Activated T-helper 17 cell treated with anti-CD3 and anti-CD28 coated beads, Interleukin-2, amount 50 U/mL, for 72 hours (primary cell): Measurements from ENCODE around the gene TDRKH. TPM values are rescaled to one million over a fixed set of nuclear protein-coding genes. Genes with fewer than 3 reads are reported as not detected.

ENCODE experiments used
- ATAC-seq: fragments of 150-1000 bp; cut with Tn5 transposase; replicated peaks from 2 replicates; pipeline ENCODE4 v1.10.0; 2021; ENCODE audit warnings: mild to moderate bottlenecking, moderate library complexity
- H3K27ac Mint-ChIP-seq: one replicate; pipeline ENCODE4 v1.8.0; 2022; ENCODE audit warnings: mixed read lengths
- H3K27me3 Mint-ChIP-seq: one replicate; pipeline ENCODE4 v1.8.0; 2022; ENCODE audit warnings: mixed read lengths
- H3K36me3 Mint-ChIP-seq: one replicate; pipeline ENCODE4 v1.8.0; 2022; ENCODE audit warnings: low read depth, mild to moderate bottlenecking, mixed read lengths
- H3K4me1 Mint-ChIP-seq: one replicate; pipeline ENCODE4 v1.8.0; 2022; ENCODE audit warnings: mixed read lengths
- H3K4me3 Mint-ChIP-seq: one replicate; pipeline ENCODE4 v1.8.0; 2022; ENCODE audit warnings: mild to moderate bottlenecking, mixed read lengths
- H3K9me3 Mint-ChIP-seq: one replicate; pipeline ENCODE4 v1.8.0; 2022; ENCODE audit warnings: mixed read lengths
- total RNA-seq, 2 donors: library from RNA; stranded (reverse); gene quantifications; one replicate each; pipeline ENCODE4 v1.2.3, GENCODE V29; 2022

TDRKH gene, protein sequence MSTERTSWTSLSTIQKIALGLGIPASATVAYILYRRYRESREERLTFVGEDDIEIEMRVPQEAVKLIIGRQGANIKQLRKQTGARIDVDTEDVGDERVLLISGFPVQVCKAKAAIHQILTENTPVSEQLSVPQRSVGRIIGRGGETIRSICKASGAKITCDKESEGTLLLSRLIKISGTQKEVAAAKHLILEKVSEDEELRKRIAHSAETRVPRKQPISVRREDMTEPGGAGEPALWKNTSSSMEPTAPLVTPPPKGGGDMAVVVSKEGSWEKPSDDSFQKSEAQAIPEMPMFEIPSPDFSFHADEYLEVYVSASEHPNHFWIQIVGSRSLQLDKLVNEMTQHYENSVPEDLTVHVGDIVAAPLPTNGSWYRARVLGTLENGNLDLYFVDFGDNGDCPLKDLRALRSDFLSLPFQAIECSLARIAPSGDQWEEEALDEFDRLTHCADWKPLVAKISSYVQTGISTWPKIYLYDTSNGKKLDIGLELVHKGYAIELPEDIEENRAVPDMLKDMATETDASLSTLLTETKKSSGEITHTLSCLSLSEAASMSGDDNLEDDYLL
- total RNA-seq = 10 to 100 TPM; 20.3 to 21.8 TPM

DNA sequence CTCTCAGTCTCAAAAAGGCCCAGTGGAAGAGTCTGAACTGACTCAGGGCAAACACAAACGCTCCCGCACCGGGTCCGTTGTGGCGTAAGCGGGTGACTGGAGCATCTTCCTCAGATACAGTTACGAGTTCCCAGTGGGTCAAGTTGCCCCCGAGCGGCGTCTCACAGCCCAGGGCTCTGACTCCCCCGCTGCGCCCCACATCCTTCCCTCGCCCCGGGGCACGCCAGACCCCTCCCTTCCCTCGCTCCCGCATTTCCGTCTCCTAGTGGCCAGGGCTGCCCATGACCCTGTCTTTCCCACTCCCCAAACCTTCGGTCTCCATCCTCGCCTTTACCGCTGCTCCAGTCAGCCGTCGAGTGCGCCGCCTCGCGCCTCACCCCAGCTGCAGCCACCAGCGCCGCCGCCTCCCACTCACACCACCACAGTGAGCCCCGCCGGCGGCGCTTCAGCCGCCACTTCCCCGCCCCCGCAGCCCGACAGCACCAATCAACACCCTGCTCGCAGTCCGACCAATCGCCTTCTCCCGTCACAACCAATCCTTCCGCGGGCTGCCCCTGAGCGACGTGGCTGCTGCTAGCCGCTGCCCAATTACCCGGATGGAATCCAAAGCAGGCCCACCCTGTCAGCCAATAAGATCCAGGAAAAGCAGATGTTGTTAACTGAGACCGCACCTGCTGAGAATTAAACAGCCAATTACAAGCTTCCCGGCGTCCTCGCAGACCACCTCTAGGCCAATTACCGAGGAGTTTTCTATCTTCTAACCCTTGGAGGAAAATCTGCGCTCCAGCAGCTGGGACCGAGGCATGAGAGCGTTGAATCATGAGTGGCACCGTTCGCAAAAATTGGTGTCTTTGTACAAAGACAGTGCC lies at the start of gene TDRKH:
TSS of gene TDRKH (minus strand) at position 430 of the 869 bp plus-strand sequence. CDS start 7,478 bp downstream, outside the sequence.
- Mint-ChIP-seq H3K4me3 (peak within 1 kb of the TSS; percentile 95), H3K4me1 (peaks cover 10% of the 10 kb centered on the region), H3K27me3 (no peaks in the 10 kb centered on the region), H3K9me3 (no peaks in the 10 kb centered on the region), H3K27ac (peak within 1 kb of the TSS; percentile 87), H3K36me3 (peaks cover 4% of the 10 kb centered on the region)
- peak; percentile 98 for ATAC-seq

DNA sequence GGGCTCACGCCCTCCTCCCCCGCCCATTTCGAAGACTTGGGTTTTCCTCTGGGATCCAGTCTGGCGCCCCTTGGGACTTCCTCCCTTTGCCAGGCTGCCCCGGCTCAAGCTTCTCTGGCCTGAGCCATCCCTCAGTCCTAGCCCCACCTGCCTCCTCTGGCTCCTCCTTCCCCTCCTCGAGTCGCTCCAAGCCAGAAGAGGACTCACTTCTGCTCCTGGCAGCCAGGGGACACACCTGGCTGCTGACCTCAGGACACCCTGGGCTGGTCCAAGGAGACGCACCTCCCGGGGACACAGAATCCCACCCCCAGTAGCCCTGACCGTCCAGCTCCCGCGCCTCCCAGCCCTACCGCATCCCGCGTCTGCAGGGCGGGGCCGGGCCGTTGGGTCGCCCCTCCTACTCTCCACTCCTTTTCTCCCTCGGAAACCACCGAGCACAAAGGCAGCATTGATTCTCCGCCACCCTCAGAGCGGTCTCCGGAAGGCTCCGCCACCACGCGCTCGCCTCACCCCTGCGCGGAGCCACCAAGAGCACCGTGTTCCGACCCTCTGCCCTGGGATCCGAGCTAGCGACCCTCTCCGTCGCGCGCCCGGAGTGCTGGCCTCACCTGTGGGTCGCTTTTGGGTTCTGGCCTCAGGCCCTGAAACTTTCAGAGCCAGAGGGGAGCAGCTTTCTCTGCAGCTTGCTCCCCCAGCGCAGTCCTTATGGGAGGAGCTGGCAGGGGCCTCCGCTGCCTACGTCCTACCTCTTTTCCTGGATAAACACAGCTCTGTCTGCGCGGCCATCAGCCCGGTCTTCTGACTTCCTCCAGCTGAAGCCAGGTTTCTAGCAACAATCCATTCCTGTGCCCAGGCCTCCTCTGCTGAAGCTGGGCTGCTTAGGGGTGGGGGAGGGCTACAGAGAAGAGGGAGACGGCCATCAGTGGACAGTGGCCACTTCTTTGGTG lies 49.4 kb upstream of the TDRKH start, which contains the start of gene C2CD4D:
TSS of gene C2CD4D (minus strand) at position 364 of the 947 bp plus-strand sequence. CDS start 831 bp downstream, outside the sequence.
- peak; percentile 74 for ATAC-seq
- H3K27ac Mint-ChIP-seq = peak within 1 kb of the TSS; percentile 94
- H3K4me3 Mint-ChIP-seq = peak within 1 kb of the TSS; percentile 96
- peaks cover 35% of the 10 kb centered on the region for H3K4me1 Mint-ChIP-seq
- H3K36me3 Mint-ChIP-seq = peaks cover 69% of the 10 kb centered on the region
- no peaks in the 10 kb centered on the region for H3K9me3 Mint-ChIP-seq
- H3K27me3 Mint-ChIP-seq = no peaks in the 10 kb centered on the region

DNA sequence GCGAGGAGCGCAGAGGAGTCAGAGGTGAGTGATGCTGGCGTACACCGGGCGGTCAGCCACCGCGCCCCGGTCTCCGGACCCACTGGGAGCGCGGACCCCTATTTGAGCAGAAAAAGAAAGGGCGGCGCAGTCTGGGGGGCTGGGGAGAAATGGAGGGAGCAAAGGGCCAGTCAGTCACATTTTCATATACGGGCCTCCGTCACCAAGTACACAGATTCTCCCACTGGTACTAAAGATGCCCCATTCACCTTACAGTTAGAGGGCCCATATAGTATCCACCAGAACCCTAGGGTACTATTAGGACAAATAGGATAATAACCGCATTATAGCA lies 48.7 kb upstream of the TDRKH start:
- H3K4me1 Mint-ChIP-seq = peaks cover 30% of the 10 kb centered on the region
- ATAC-seq = no peak
- H3K4me3 Mint-ChIP-seq = peak overlapping the region; percentile 96
- no peaks in the 10 kb centered on the region for H3K27me3 Mint-ChIP-seq
- H3K36me3 Mint-ChIP-seq = peaks cover 62% of the 10 kb centered on the region
- H3K27ac Mint-ChIP-seq = peak overlapping the region; percentile 94
- no peaks in the 10 kb centered on the region for H3K9me3 Mint-ChIP-seq

DNA sequence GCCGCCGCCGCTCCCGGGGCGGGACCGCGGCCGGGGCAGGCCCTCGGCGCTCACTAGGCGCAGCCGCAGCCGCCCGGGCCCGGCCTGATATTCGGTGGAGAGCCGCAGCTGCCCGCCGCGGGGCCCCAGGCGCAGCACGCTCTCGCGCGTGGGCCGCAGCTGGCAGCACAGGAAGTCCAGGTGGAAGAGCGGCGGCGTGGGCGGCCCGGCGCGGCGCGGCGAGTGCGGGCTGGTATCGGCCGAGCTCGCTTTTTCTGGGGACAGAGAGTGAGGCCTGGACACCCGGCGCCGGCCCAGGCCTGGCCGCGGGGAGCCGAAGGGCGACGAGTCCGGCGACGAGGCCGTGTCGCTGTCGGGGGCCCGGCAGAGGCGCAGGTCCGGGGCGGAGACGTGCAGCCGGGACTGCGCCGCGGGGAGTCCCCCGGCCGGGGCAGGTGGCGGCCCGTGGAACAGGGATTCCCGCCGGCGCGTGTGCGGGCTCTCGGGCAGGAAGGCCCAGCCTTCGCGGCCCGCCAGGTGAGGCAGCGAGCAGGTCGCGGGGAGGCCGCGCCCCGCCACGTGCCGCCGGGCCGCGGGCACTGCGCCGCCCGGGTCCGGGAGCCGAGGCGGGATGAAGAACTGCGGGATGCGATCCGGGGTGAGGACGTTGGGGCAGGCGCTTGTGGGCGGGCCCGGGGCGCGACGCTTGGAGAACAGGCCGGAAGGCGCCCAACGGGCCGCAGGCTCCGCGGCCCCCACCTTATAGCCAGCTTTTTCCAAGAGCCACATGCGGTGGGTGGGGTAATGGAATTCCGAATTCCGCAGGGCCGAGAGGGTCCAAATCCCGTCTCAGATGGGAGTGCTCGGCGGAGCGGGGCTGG lies 48.2 kb upstream of the TDRKH start:
- H3K4me3 Mint-ChIP-seq = peak overlapping the region; percentile 96
- H3K4me1 Mint-ChIP-seq = peaks cover 36% of the 10 kb centered on the region
- peak; percentile 21 for ATAC-seq
- peak overlapping the region; percentile 94 for H3K27ac Mint-ChIP-seq
- H3K27me3 Mint-ChIP-seq = no peaks in the 10 kb centered on the region
- H3K9me3 Mint-ChIP-seq = no peaks in the 10 kb centered on the region
- peaks cover 56% of the 10 kb centered on the region for H3K36me3 Mint-ChIP-seq

DNA sequence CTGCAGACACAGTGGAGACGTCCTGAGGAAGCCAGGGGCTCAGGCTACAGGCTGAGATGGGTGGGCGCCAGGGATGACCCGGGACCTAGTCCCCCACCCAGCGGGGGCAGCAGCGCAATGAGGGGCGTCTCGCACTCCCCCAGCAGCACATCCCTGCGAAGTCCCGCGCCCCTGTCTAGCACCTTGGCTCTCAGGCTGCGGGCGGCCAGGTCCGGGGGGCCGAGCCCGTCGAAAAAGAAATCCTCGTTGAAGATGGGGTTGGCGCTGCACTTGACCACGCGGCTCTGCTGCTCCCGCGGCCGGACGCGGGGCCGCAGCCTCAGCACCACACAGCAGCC lies 47.6 kb upstream of the TDRKH start:
- peak overlapping the region; percentile 90 for H3K27ac Mint-ChIP-seq
- H3K27me3 Mint-ChIP-seq = no peaks in the 10 kb centered on the region
- peaks cover 50% of the 10 kb centered on the region for H3K36me3 Mint-ChIP-seq
- no peak for ATAC-seq
- no peaks in the 10 kb centered on the region for H3K9me3 Mint-ChIP-seq
- peak overlapping the region; percentile 87 for H3K4me3 Mint-ChIP-seq
- peaks cover 41% of the 10 kb centered on the region for H3K4me1 Mint-ChIP-seq

DNA sequence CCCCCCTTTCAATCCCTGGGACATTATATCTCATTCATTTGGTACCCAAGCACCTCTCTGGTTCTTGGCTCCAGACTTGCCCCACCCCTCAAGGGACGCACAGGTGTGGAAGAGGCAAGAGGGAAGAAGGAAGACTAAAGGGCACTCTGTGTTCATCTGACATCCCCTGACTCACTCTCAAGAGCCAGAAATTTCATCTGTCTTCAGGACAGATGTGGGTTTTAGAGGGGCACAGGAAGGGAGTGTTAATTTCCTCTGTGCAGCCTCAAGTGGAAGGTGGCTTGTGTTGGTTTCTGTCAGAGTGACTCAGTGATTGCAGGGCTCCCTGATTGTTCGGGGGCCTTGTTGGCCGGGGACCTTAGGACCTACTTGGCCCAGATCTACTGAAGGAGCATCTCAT lies 46.9 kb upstream of the TDRKH start:
- ATAC-seq = peak; percentile 30
- no peaks in the 10 kb centered on the region for H3K9me3 Mint-ChIP-seq
- H3K27me3 Mint-ChIP-seq = no peaks in the 10 kb centered on the region
- H3K4me3 Mint-ChIP-seq = peak overlapping the region; percentile 87
- peak overlapping the region; percentile 90 for H3K27ac Mint-ChIP-seq
- H3K36me3 Mint-ChIP-seq = peaks cover 44% of the 10 kb centered on the region
- H3K4me1 Mint-ChIP-seq = peaks cover 47% of the 10 kb centered on the region

DNA sequence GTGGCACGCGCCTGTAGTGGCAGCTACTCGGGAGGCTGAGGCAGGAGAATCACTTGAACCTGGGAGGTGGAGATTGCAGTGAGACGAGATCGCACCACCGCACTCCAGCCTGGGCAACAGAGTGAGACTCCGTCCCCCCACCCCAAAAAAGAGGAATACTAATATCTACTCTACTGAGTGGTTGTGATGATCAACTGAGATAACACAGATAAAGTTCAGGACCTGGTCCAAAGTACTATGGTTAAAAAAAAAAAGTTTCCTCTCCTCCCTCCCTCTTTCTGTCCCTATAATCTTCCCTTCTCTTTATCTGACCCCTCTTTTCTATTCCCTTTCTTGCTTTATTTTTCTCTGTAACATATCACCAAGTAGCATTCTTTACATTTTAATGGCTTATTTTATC lies 45.3 kb upstream of the TDRKH start:
- Mint-ChIP-seq H3K4me3 (peak overlapping the region; percentile 87), H3K27me3 (no peaks in the 10 kb centered on the region), H3K27ac (no peak overlapping the region), H3K4me1 (peaks cover 57% of the 10 kb centered on the region), H3K36me3 (peaks cover 28% of the 10 kb centered on the region), H3K9me3 (no peaks in the 10 kb centered on the region)
- no peak for ATAC-seq

DNA sequence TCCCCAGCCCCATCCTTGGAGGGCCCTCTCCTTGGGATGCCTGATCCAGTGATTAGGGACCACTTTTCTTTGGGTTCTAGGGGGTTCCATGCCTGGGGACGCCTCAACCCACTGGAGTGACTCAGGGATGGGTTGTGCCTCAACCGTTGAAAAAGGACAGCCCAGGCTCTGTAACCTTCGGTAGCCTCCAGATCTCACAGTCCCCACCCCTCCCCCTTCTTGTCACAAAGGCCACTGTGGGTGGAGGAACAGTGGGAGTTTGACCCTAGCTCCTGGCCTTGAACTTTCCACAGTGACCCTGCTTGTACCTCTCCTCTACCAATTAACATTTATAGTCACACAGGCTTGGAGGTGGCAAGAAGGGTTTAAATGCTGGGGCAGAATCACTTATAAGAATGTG lies 43.9 kb upstream of the TDRKH start:
- Mint-ChIP-seq H3K4me3 (peak overlapping the region; percentile 94), H3K9me3 (no peaks in the 10 kb centered on the region)

DNA sequence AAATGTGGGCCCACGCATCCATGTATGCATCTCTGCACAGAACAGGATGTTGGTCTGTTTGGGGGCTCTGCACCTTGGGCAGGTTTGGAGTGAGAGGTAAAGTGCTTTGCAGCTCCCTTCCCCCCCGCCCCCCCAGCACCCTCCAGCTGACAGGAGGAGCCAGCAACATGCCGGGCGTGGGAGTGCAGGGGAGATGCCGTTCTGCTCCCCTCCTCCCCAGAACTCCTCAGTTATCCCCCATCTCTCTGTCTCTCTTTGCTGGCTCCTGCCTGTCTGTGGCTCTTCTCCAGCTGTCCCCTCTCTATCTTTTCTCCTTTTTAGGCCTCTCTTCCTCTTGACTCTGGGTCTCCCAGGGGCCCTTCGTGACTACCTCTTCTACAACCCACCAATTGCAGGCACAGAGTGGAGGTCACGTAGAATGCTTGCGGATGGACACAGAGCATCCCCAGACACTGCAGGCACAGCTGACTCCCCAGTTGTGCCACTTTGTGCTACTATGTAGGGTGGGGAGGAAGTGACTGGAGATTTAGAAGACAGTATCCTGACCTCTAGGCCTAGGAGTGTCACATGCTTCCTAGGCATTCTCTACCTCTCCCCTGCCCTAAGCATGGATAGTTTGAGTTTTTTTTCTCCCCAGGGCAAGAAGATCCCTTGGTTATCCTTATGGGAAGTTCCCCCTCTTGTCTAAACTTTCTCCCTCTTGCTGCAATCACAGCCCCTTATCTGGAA lies 43.0 kb upstream of the TDRKH start:
- ATAC-seq = no peak
- peak overlapping the region; percentile 93 for H3K27ac Mint-ChIP-seq
- H3K9me3 Mint-ChIP-seq = no peaks in the 10 kb centered on the region
- H3K4me1 Mint-ChIP-seq = peaks cover 73% of the 10 kb centered on the region
- H3K36me3 Mint-ChIP-seq = peaks cover 8% of the 10 kb centered on the region
- H3K27me3 Mint-ChIP-seq = no peaks in the 10 kb centered on the region
- peak overlapping the region; percentile 94 for H3K4me3 Mint-ChIP-seq

More for the DNA sequence above, 43.9 kb upstream of the TDRKH start:
- H3K4me1 Mint-ChIP-seq = peaks cover 68% of the 10 kb centered on the region
- ATAC-seq = peak; percentile 9
- H3K27ac Mint-ChIP-seq = peak overlapping the region; percentile 76
- no peaks in the 10 kb centered on the region for H3K27me3 Mint-ChIP-seq
- peaks cover 14% of the 10 kb centered on the region for H3K36me3 Mint-ChIP-seq

DNA sequence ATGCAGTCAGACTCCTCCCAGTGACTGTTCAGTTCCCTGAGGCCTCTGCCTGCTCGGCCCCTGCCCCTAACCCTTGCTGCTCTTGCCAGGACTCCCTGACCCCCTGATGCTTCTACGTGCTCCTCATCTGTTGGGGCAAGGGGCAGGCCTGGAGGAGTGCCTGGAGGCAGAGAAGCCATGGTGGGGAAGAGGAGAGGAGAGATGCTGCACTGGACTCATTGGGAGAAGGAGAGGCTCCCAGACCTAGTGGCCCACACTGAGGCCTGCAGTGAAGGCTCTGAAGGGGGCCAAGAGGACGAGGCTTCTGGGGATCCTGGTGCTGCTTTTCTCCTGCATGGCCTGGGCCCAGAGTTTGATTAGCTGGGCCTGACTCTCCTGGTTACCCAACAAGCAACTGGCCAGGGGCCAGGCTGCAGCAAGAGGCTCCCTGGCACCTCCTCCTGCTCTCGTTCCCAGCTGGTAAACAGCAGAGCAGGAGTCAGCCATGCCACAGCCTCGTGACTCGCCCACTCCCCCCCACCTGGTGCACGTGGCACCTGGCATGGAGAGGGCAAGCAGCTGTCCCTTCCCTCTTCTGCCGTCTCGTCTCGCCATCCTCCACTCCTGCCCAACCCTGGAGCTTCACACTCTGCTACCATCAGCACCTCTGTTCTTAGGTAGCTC lies 42.1 kb upstream of the TDRKH start:
- ATAC-seq = no peak
- Mint-ChIP-seq H3K27me3 (no peaks in the 10 kb centered on the region), H3K27ac (peak overlapping the region; percentile 93), H3K36me3 (peaks cover 8% of the 10 kb centered on the region), H3K4me3 (peak overlapping the region; percentile 94), H3K9me3 (no peaks in the 10 kb centered on the region), H3K4me1 (peaks cover 76% of the 10 kb centered on the region)

DNA sequence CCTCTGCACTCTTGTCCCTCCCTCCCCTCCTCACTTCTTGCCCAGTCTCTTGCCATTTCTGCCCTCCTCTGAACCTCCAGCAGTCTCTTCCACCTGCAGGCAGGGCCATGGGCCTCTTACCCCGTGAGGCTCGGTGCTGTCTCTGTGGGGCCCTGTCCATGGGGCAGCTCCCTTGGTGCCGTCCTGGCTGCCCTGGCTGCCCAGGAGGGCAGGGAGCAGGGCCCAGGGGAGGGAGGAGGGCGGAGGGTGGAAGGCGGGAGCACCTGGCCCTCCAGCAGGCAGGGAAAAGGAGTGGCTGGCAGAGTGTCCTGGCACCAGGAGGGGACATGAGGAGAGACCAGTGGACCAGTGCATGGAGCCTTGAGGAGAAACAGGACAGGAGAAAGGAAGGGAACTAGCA lies 41.3 kb upstream of the TDRKH start, which contains the start of gene RORC:
TSS of gene RORC (minus strand) at position 198 of the 400 bp plus-strand sequence. CDS start at position 160, 38 bp downstream.
- Mint-ChIP-seq H3K27ac (peak within 1 kb of the TSS; percentile 93), H3K36me3 (peaks cover 5% of the 10 kb centered on the region), H3K4me1 (peaks cover 69% of the 10 kb centered on the region), H3K4me3 (peak within 1 kb of the TSS; percentile 94), H3K27me3 (no peaks in the 10 kb centered on the region), H3K9me3 (no peaks in the 10 kb centered on the region)
- ATAC-seq = no peak

DNA sequence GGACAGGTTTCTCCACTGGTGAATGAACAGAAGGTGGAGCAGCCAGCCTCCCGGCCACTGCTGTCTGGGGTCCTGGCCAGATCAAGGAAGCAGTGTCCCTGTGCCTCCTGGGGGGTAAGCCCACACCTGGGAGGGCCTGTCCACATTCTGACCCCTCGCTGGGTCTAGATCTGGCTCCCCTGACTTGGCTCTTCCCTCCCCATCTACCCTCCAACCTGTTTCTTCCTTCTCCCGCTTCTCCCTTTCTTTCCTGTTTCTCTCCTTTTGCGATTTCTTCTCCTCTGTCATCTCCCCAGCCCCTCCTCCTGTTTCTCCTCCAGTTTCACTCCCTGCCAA lies 40.9 kb upstream of the TDRKH start:
- no peaks in the 10 kb centered on the region for H3K9me3 Mint-ChIP-seq
- peaks cover 9% of the 10 kb centered on the region for H3K36me3 Mint-ChIP-seq
- ATAC-seq = no peak
- peak overlapping the region; percentile 94 for H3K4me3 Mint-ChIP-seq
- peaks cover 69% of the 10 kb centered on the region for H3K4me1 Mint-ChIP-seq
- H3K27me3 Mint-ChIP-seq = no peaks in the 10 kb centered on the region
- peak overlapping the region; percentile 93 for H3K27ac Mint-ChIP-seq
